ENCODE measurements around the gene TTLL11.

TTLL11 gene

GRCh38 chr9:121909111-121909510, 184.0 kb downstream of the TTLL11 start:
- no peaks in the 10 kb centered on the region for H3K4me1 ChIP-seq
- no peak overlapping the region for H3K27ac ChIP-seq
- no peak overlapping the region for H3K9ac ChIP-seq
- no peaks in the 10 kb centered on the region for H3K9me3 ChIP-seq (ENCODE audit: control insufficient read depth, low read length)
- TF ChIP-seq CTCF (IDR thresholded peaks at IDR 0.05): no peak
- no peak overlapping the region for H3K4me2 ChIP-seq (ENCODE audit: low read length)
- no peaks in the 10 kb centered on the region for H3K27me3 ChIP-seq (ENCODE audit: control insufficient read depth, insufficient read depth, low read length)
- no peaks in the 10 kb centered on the region for H3K36me3 ChIP-seq (ENCODE audit: control insufficient read depth, insufficient read depth, low read length)
- H3K79me2 ChIP-seq: no peaks in the 10 kb centered on the region
- no peak overlapping the region for H2AFZ ChIP-seq
- no peak overlapping the region for H3K4me3 ChIP-seq (ENCODE audit: low read depth, low read length)

GRCh38 chr9:121906074-121906870, 186.8 kb downstream of the TTLL11 start:
- no peak overlapping the region for H3K9ac ChIP-seq
- TF ChIP-seq CTCF (IDR thresholded peaks at IDR 0.05): no peak
- no peak overlapping the region for H3K27ac ChIP-seq
- no peak overlapping the region for H3K4me3 ChIP-seq (ENCODE audit: low read depth, low read length)
- no peak overlapping the region for H2AFZ ChIP-seq
- H3K4me1 ChIP-seq: no peaks in the 10 kb centered on the region
- H3K36me3 ChIP-seq (ENCODE audit: control insufficient read depth, insufficient read depth, low read length): no peaks in the 10 kb centered on the region
- no peaks in the 10 kb centered on the region for H3K79me2 ChIP-seq
- H3K27me3 ChIP-seq (ENCODE audit: control insufficient read depth, insufficient read depth, low read length): no peaks in the 10 kb centered on the region
- no peak overlapping the region for H3K4me2 ChIP-seq (ENCODE audit: low read length)
- H3K9me3 ChIP-seq (ENCODE audit: control insufficient read depth, low read length): no peaks in the 10 kb centered on the region

GRCh38 chr9:121902461-121903135, 190.5 kb downstream of the TTLL11 start:
- no peak for TF ChIP-seq CTCF (IDR thresholded peaks at IDR 0.05)
- H3K4me1 ChIP-seq: no peaks in the 10 kb centered on the region
- no peaks in the 10 kb centered on the region for H3K79me2 ChIP-seq
- H3K9me3 ChIP-seq (ENCODE audit: control insufficient read depth, low read length): no peaks in the 10 kb centered on the region
- H3K4me2 ChIP-seq (ENCODE audit: low read length): no peak overlapping the region
- no peak overlapping the region for H3K9ac ChIP-seq
- no peak overlapping the region for H2AFZ ChIP-seq
- H3K36me3 ChIP-seq (ENCODE audit: control insufficient read depth, insufficient read depth, low read length): no peaks in the 10 kb centered on the region
- H3K27me3 ChIP-seq (ENCODE audit: control insufficient read depth, insufficient read depth, low read length): no peaks in the 10 kb centered on the region
- no peak overlapping the region for H3K27ac ChIP-seq
- no peak overlapping the region for H3K4me3 ChIP-seq (ENCODE audit: low read depth, low read length)

GRCh38 chr9:121901616-121902015, 191.5 kb downstream of the TTLL11 start:
- no peaks in the 10 kb centered on the region for H3K36me3 ChIP-seq (ENCODE audit: control insufficient read depth, insufficient read depth, low read length)
- no peaks in the 10 kb centered on the region for H3K9me3 ChIP-seq (ENCODE audit: control insufficient read depth, low read length)
- TF ChIP-seq CTCF (IDR thresholded peaks at IDR 0.05): no peak
- H3K9ac ChIP-seq: no peak overlapping the region
- no peak overlapping the region for H3K4me2 ChIP-seq (ENCODE audit: low read length)
- no peak overlapping the region for H2AFZ ChIP-seq
- H3K4me3 ChIP-seq (ENCODE audit: low read depth, low read length): no peak overlapping the region
- H3K79me2 ChIP-seq: no peaks in the 10 kb centered on the region
- H3K27me3 ChIP-seq (ENCODE audit: control insufficient read depth, insufficient read depth, low read length): no peaks in the 10 kb centered on the region
- H3K4me1 ChIP-seq: no peaks in the 10 kb centered on the region
- H3K27ac ChIP-seq: no peak overlapping the region
